WI38 (cell line): ENCODE measurements around the gene HMCES.

Experiments used
- H3K4me3 ChIP-seq: 2 replicates; pipeline ENCODE4 v1.5.1; 2011; ENCODE audit warnings: low read depth, mild to moderate bottlenecking, control low read depth, low read length
- CTCF ChIP-seq: IDR thresholded peaks from 2 replicates; pipeline ENCODE4 v1.5.1; 2012; ENCODE audit warnings: low read depth, mild to moderate bottlenecking, control low read depth, low read length

HMCES gene

GRCh38 chr3:129248286-129248979 lies 30.2 kb upstream of the HMCES start:
- no peak for TF ChIP-seq CTCF
- peak overlapping the region; percentile 91 for H3K4me3 ChIP-seq

- no peak for TF ChIP-seq CTCF
- peak within 1 kb of the TSS; percentile 91 for H3K4me3 ChIP-seq
These were observed 29.2 kb upstream of the HMCES start, which contains the start of gene COPG1 for GRCh38 chr3:129249284-129250065. Gene COPG1, plus strand, starts transcription at chr3:129249606. Its CDS starts 104 bp downstream, at chr3:129249710.

- TF ChIP-seq CTCF = no peak
- H3K4me3 ChIP-seq = no peak overlapping the region
These were observed 25.9 kb upstream of the HMCES start for GRCh38 chr3:129252748-129253147.

GRCh38 chr3:129254536-129255230 lies 24.0 kb upstream of the HMCES start:
- no peak overlapping the region for H3K4me3 ChIP-seq
- no peak for TF ChIP-seq CTCF

GRCh38 chr3:129256270-129256669 lies 22.4 kb upstream of the HMCES start:
- no peak overlapping the region for H3K4me3 ChIP-seq
- no peak for TF ChIP-seq CTCF

- TF ChIP-seq CTCF = no peak
- no peak overlapping the region for H3K4me3 ChIP-seq
These were observed 21.1 kb upstream of the HMCES start for GRCh38 chr3:129257609-129258008.
